ENCODE data around the gene MAGI1.
"Not testable (repeated sequence)": the region's sequence is repeated elsewhere in the genome, so short reads cannot be mapped to it uniquely, and the experiment has no call there.

The MAGI1 gene

GRCh38 chr3:65642883-65643282 lies 395.8 kb downstream of the MAGI1 start:
- DNase-seq: no peak

- no peak for DNase-seq
These were observed 396.9 kb downstream of the MAGI1 start for GRCh38 chr3:65641777-65642176.

- no peak for DNase-seq
These were observed 397.7 kb downstream of the MAGI1 start for GRCh38 chr3:65641045-65641444.

- no peak for DNase-seq
These were observed 399.3 kb downstream of the MAGI1 start for GRCh38 chr3:65639444-65639843.

GRCh38 chr3:65638301-65638700 lies 400.4 kb downstream of the MAGI1 start:
- DNase-seq: no peak

- no peak for DNase-seq
These were observed 402.4 kb downstream of the MAGI1 start for GRCh38 chr3:65636326-65636725.

- no peak for DNase-seq
These were observed 403.1 kb downstream of the MAGI1 start for GRCh38 chr3:65635657-65636056.

GRCh38 chr3:65633018-65633638 lies 405.6 kb downstream of the MAGI1 start:
- DNase-seq: no peak

- DNase-seq: no peak
These were observed 406.3 kb downstream of the MAGI1 start for GRCh38 chr3:65632414-65632813.

- no peak for DNase-seq
These were observed 409.7 kb downstream of the MAGI1 start for GRCh38 chr3:65628978-65629377.

GRCh38 chr3:65627062-65627461 lies 411.7 kb downstream of the MAGI1 start:
- no peak for DNase-seq

GRCh38 chr3:65625305-65625704 lies 413.4 kb downstream of the MAGI1 start:
- DNase-seq: no peak

- DNase-seq: no peak
These were observed 415.4 kb downstream of the MAGI1 start for GRCh38 chr3:65623362-65623761.

GRCh38 chr3:65619888-65620287 lies 418.8 kb downstream of the MAGI1 start:
- DNase-seq: no peak

- no peak for DNase-seq
These were observed 419.3 kb downstream of the MAGI1 start for GRCh38 chr3:65619451-65619881.

GRCh38 chr3:65618599-65618998 lies 420.1 kb downstream of the MAGI1 start:
- DNase-seq: no peak

GRCh38 chr3:65617787-65618186 lies 420.9 kb downstream of the MAGI1 start:
- no peak for DNase-seq

GRCh38 chr3:65617209-65617608 lies 421.5 kb downstream of the MAGI1 start:
- DNase-seq: no peak

GRCh38 chr3:65616563-65616962 lies 422.2 kb downstream of the MAGI1 start:
- no peak for DNase-seq

GRCh38 chr3:65615329-65615728 lies 423.4 kb downstream of the MAGI1 start:
- DNase-seq: no peak

- no peak for DNase-seq
These were observed 424.1 kb downstream of the MAGI1 start for GRCh38 chr3:65614585-65614984.

GRCh38 chr3:65607965-65608460 lies 430.7 kb downstream of the MAGI1 start:
- not testable (repeated sequence) for DNase-seq

- no peak for DNase-seq
These were observed 431.6 kb downstream of the MAGI1 start for GRCh38 chr3:65607101-65607500.

- DNase-seq: no peak
These were observed 432.8 kb downstream of the MAGI1 start for GRCh38 chr3:65605876-65606432.

Data from CD4-positive, alpha-beta T cell treated with Interleukin-17A for 4 hours (primary cell).